NCI-H187 treated with DMSO at 0.1 percent for 48 hours (cell line): ENCODE results near the gene RHOF.
"Not testable (repeated sequence)": the region's sequence is repeated elsewhere in the genome, so short reads cannot be mapped to it uniquely, and the experiment has no call there.

Experiments used
- DNase-seq: peaks from one replicate; lab custom pipeline; 2025; lab: John Stamatoyannopoulos, UW

RHOF gene

DNA sequence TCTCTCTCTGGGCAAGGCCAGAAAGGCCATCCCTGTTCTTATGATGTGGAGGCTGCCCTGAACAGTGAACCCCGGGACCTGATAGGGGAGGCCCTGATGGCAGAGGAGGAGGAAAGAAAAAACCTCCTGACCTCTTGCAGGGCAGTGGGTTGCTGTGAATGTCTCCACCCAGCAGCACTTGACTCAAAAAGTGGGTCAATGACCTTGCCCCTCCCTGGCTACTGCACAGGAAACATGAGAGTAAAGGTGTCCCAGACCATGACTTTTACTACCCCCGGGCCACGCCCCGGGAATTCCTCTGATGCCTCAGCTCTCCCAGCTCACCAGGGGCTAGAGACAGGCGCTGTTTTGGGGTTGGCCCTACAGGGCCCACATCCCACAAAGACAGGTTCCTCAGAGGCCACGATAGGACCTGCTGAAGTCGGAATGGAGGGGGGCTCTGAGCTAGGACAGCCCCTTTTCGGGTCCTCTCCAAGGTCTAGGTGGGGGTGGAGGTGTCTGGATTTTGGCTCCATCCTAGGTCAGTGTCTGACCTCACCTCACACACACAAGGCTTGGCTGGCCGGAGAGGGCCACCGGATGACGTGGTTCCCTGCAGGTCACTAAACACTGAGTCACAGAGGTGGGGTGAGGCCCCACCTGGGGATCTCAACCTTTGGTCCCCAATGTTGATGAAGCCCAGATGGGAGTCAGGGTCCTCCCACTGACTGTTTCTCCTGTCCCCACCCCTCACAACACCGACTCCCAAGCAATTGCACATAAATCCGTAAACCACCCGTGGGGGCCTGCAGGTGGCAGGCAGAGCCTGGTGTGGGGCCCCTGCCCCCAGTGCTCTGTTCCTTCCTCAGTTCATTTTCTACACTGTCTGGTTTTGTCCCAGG lies 1.6 kb downstream of the RHOF start:
- DNase-seq: no peak

DNA sequence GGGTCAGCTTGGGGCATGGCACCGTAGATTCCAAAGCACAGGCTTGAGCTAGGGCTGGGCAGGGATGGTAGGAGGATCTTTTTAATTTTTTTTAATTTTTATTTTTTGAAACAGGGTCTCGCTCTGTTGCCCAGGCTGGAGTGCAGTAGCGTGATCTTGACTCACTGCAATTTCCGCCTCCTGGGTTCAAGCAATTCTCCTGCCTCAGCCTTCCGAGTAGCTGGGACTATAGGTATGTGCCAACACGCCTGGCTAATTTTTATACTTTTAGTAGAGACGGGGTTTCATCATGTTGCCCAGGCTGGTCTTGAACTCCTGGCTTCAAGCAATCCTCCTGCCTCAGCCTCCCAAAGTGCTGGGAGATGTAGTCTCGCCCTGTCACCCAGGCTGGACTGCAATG lies 2.7 kb downstream of the RHOF start:
- DNase-seq: not testable (repeated sequence)

- DNase-seq: no peak
Observed at GRCh38 chr12:121789800-121790728, 3.4 kb downstream of the RHOF start.

- no peak for DNase-seq
Observed at GRCh38 chr12:121789233-121789781, 4.2 kb downstream of the RHOF start.

GRCh38 chr12:121788176-121788818 lies 5.2 kb downstream of the RHOF start:
- DNase-seq: no peak

DNA sequence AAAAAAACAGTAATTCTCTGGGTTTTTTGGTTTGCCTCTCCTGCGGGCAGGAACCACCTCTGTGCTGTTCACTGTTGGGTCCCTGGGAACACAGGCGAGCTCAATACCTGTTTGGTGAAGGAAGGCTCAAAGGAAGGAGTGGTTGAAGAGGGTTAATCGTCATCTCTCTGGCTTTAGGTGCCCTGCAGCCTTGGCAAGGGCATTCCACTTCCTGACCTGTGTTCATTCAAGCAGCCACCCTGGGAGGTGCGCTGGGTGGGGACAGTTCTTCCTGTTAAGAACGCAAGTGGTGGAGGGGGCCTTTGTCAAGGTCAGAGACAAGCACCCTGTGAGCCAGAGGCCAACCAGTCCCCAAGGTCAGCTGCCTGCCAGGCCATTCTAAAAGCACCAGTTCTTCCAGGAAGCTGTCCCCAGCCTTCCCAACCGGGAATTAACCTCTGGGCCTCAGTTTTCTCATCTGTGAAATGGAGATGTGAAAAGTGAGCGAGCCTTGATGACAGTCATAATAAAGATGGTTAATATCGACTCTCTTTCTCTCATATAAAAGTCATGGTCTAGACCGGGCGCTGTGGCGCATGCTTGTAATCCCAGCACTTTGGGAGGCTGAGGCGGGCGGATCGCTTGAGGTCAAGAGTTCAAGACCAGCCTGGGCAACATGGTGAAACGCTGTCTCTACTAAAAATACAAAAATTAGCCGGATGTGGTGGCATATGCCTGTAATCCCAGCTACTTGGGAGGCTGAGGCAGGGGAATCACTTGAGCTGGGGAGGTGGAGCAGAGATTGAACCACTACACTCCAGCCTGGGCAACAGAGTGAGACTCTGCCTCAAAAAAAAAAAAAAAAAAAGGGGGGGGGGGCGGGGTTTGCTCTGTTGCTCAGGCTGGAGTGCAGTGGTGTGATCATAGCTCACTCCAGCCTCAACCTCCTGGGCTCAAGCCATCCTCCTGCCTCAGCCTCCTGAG lies 6.1 kb downstream of the RHOF start:
- no peak for DNase-seq

GRCh38 chr12:121786440-121786825 lies 7.1 kb downstream of the RHOF start:
- DNase-seq: no peak

DNA sequence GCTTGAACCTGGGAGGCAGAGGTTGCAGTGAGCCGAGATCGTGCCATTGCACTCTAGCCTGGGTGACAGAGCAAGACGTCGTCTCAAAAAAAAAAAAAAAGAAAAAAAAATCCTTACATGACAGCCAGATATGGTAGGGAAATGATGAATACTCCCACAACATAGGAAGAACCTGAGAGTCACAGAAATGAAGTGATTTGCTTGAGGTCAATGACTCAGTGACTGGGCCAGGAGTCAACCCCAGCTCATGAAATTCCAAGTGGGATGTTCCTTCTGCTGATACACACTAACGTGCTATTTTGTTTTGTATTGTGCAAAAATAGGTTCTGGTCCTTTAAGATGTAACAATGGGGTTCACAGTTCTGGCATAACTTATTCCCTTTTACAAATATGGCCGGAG lies 9.0 kb downstream of the RHOF start:
- DNase-seq: no peak

GRCh38 chr12:121783766-121784165 lies 9.7 kb downstream of the RHOF start:
- DNase-seq: no peak

DNA sequence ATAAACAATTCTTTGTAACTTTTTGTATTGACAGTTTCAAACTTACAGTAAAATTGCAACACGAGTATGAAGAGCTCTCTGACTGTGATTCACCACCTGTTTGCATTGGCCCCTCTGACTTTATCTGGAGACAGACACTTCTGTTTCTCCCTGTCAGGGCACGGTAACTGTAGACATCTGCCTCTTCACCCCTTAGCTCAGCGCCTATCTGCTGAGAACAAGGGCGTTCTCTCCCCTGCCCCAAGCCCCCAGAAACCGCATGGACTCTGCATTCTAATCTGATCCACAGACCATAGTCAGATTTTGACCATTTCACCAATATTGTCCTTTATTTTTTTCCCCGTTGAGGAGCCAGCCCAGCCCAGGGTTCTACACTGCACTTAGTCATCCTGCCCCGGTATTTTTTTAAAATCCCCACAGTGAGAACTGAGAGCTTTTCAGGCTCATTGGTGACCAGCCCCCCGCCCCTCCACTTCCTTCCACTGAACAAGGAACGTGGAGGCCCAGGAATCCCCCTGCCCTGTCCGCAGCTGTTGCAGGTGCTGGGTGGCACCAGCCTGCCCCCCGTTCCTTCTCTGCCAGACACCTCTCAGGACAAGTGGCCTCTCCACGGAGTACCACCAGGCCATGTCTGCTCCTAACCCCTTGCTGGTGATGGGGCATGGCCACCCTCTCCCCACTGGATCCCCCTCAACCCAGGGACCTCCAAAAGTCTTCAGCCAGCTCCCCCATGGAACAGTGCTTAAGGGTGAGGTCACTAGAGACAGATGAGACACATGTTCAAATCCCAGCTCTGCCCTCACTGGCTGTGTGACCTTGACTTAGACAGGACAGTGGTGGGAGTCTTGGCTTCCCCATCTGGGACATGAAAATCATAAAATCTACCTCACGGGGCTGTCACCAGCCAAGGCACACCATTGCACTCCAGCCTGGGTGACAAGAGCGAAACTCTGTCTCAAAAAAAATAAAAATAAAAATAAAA lies 11.2 kb downstream of the RHOF start:
- DNase-seq: no peak

DNA sequence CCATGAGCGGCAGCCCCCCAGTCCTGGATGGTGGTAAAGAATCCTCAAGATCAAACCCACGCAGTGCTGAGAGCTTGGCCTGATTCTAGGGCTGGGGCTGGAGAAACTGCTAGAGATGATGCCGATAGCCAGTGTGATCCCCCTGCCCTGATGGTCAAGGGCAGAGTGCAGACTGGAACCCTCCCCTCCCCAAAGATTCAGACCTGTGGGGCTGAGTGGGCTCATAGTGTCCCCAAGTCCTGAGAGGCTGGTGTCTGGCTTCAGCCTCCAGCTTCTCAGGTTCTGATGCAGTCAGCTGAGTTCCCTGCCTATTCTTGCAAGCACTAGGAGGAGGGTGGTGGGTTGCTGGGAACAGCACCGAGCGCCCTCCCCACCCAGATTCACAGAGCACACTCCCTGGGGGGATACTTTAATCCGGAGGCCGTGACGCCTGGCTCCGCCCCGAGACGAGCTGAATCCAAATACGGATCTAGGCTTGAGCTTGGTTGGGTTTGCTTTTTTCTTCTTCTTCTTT lies 11.9 kb downstream of the RHOF start:
- no peak for DNase-seq

DNA sequence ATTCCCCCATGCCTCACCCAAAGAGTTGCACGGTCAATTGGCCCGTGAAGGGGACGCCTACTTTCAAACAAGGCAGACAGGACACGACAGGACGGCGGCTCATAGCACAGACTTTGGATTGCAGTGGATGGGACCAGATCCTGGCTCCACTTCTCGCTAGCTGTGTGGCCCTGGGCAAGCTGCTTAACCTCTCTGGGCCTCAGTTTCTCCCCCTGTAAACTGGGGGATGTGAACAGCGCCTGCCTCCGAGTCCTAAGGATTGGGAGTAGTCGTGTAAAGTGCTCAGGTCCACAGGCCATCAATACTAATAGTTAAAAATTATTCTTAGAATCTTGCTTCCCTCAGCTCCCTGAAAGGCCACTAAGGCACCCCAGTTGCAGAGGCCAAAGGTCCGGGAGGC lies 13.1 kb downstream of the RHOF start:
- no peak for DNase-seq

DNA sequence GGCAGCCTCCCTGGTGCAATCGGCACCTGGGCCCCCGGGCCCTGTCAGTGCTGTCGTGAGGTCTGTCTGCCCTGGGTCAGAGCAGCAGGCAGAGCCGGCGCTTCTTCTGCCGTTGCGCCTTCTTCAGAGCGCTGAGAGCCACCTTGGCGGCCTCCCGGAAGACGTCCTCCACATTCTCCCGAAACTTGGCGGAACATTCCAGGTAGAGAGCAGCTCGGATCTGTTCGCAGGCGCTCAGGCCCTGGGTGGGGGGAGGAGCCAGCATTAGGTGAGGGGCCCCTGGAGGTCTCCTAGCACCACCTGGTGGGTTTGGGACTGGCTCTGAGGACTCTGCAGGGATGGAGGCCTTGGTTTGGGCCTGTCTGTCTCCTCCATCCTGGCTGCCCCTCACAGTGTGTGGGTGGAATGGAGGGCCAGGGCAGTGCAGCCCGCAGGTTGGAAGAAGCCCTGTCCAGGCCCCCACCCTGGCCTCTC lies 14.0 kb downstream of the RHOF start:
- no peak for DNase-seq

DNA sequence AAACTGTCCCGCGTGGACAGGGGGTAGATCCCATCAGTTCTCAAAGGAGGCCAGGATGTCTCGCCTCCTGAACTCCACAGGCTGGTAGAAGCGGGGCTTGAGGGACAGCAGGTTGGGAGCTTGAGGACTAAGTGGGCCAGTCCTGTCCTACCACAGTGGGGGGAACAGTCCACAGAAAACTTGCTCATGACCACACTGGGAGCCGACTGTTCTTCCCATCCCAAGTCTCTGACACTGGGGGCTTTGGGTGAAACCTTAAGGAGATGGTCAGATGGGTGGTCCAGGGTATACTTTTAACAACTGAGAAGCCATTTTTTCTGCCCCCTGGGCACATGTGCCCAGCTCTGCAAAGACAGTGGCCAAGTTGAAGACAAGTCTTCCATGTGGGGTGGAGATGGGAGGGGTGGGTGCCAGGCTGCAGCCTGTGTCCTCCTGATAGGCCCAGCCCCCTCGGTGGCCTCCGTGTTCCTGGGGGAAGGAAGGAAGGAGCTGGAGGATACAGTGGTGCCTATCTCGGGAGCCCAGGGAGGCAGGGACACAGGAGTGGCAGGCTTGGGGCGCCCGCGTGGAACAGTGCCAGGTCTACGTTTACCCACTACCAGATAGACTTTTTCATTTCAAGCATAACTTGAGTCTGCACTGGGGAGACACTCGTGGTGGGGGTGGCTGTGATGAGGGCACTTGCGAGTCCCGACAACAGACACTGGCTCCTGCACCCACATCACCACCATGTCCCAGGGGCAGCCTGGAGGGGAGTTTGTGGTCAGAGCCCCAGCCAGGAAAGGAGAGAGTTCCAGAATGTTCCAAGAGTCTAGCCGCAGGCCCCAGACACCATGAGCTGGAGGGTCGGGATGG lies 14.7 kb downstream of the RHOF start:
- no peak for DNase-seq

DNA sequence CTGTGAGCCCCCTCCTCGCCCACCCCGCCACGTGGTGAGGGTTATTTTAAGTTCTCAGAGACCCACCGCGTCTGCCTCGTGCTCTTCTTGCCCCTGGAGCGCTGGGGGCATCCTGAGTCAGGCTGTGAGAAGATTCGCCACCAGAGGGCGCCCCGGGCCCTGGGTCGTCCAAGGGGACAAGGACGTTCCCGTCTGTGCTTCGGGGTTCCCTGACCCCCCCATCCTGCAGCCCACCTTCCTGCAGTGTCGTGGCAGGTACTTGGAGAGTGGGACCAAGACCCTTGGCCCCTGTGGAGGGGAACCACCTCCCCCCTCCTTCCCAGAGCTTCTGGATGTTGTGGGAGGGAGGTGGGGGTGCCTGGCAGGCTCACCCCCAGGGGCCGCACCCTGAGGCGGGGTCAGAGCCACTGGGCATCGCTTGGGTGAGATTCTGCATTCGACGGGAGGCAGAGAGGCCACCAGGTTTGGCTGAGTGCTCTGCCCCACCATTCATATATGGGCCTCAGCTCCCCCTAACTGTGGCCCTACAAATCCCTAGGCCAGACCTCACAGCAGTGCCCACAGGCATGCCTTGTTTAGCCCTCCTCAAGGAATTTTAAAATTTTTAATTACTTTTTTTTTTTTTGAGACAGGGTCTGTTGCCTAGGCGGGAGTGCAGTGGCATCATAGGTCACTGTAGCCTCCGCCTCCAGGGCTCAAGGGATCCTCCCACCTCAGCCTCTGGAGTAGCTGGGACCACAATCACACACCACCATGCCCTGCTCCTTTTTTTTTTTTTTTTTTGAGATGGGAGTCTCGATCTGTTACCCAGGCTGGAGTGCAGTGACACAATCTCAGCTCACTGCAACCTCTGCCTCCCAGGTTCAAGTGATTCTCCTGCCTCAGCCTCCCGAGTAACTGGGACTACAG lies 17.0 kb downstream of the RHOF start:
- DNase-seq: no peak

DNA sequence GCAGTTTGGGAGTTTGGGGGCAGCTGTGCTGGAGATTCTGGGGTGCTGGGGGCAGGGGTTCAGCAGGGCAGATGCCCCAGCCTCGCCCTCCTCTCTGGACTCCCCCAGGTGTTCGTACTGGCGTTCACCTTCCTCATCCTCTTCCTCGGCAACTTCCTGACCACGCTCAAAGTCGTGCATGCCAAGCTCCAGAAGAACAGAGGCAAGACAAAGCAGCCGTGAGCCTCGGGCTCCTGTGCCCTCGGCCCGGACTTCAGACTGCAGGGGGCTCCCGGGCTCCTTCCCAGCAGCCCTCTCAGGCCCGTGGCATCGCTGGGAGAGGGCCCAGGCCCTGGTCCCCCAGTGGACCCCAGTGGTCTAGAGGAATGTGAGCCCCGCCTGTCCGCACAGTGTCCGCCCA lies 18.0 kb downstream of the RHOF start:
- no peak for DNase-seq

DNA sequence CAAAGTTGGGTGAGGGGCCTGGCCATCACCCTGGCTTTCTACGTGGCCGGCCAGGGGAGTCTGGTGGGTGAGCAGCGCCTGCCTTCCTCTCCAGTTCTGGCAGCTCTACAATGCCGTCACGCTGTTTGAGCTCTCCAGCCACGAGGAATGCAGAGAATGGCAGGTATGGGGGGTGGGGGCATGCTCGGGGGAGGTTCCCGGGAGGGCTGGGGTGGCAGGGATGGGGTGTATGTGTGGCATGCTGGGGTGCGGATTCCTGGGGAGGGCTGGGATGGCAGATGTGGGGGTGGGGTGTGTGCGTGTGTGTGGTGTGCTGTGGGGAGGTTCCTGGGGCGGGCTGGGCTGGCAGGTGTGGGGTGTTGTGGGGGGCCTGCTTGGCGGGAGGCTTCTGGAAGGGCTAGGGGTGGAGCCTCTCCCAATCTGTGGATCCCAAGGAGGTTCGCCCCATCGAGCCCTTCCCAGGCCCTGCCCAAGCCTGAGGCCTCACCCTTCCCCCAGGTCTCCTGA lies 18.5 kb downstream of the RHOF start:
- no peak for DNase-seq
